Right lobe of liver (tissue), 4 donors: ENCODE data around the gene ALKBH7.

Experiments used
- POLR2A ChIP-seq: fragments of 450-650 bp; IDR thresholded peaks from one replicate; pipeline ENCODE4 v1.6.1; 2017; ENCODE audit warnings: antibody characterized with exemption, mild to moderate bottlenecking
- TF ChIP-seq, protein P1 (sequence below), 4 donors: fragments of 200-600 bp in 3 of 4; fragments of 450-650 bp in 1 of 4; IDR thresholded peaks; one replicate each; pipeline versions ENCODE4 v1.5.1 to v1.8.0; 2016 to 2022; ENCODE audit warnings: antibody characterized with exemption in 4 of 4, mild to moderate bottlenecking in 2 of 4
- donor health status: DM: no; HTN: no; CAD: no.
- donor health status: DM: no; HTN: no; CAD: no.
- donor health status: DM: no; HTN: yes; CAD: no.

DNA sequence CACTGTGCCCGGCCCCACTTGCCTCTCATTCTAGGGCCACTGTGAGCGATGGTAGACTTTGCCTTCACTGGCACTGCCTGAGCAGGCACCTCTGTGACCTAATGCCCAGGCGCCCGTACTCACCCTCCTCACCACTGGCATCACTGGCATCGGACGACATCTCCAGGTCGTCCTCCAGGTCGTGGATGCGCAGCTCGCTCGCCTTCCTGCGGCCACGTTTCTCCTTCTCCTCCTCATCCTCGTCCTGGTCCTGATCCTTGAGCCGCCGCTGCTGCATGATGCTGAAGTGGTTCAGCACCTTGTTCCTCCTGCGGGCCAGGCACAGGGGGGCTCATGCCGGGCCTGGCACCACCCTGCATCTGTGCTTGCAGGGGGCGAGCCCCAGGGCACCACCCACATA lies 10.6 kb downstream of the ALKBH7 start:
- TF ChIP-seq, protein P1, sequence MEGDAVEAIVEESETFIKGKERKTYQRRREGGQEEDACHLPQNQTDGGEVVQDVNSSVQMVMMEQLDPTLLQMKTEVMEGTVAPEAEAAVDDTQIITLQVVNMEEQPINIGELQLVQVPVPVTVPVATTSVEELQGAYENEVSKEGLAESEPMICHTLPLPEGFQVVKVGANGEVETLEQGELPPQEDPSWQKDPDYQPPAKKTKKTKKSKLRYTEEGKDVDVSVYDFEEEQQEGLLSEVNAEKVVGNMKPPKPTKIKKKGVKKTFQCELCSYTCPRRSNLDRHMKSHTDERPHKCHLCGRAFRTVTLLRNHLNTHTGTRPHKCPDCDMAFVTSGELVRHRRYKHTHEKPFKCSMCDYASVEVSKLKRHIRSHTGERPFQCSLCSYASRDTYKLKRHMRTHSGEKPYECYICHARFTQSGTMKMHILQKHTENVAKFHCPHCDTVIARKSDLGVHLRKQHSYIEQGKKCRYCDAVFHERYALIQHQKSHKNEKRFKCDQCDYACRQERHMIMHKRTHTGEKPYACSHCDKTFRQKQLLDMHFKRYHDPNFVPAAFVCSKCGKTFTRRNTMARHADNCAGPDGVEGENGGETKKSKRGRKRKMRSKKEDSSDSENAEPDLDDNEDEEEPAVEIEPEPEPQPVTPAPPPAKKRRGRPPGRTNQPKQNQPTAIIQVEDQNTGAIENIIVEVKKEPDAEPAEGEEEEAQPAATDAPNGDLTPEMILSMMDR (IDR thresholded peaks at IDR 0.05): no peak
- TF ChIP-seq POLR2A: no peak
